Diencephalon (tissue), 1 donor: ENCODE data around the gene IRGM. TPM values are rescaled to one million over a fixed set of nuclear protein-coding genes. Genes with fewer than 3 reads are reported as not detected.

Source experiments
- total RNA-seq: library from RNA; depleted of rRNA; stranded (reverse); fragments of >200 nt; gene quantifications from one replicate; pipeline ENCODE4 v1.2.3, GENCODE V29; 2014

IRGM gene
- total RNA-seq: not detected

GRCh38 chr5:150846308-150846653 is at the start of gene IRGM:
IRGM (plus strand) TSS chr5:150846521; CDS start chr5:150848124, 1,603 bp downstream.

Other genes with a start within 250 kb of the IRGM start
- gene SYNPO, start 205.9 kb upstream of the IRGM start, total RNA-seq: 6.0 TPM
- gene MYOZ3, start 185.3 kb upstream of the IRGM start, total RNA-seq: 6.7 TPM
- gene RBM22, start 145.5 kb upstream of the IRGM start, total RNA-seq: 42.4 TPM
- 107 TPM for gene DCTN4, start 87.5 kb upstream of the IRGM start, total RNA-seq
- gene SMIM3, start 67.8 kb upstream of the IRGM start, total RNA-seq: 2.8 TPM
- 48.4 TPM for gene ZNF300, start 58.5 kb downstream of the IRGM start, total RNA-seq
- gene GPX3, start 174.1 kb downstream of the IRGM start, total RNA-seq: 9.0 TPM
- gene TNIP1, start 234.5 kb downstream of the IRGM start, total RNA-seq: 16.8 TPM